Natural killer cell treated with Interleukin-12 subunit alpha and Interleukin-12 subunit beta and Interleukin-15 and Interleukin-18, amount 100 ng/mL, for 72 hours (primary cell): ENCODE data around the gene SERPINE3. TPM values are rescaled to one million over a fixed set of nuclear protein-coding genes. Genes with fewer than 3 reads are reported as not detected.

Experiments used
- ATAC-seq, 2 donors: fragments of 150-1000 bp; cut with Tn5 transposase in 1 of 2; sonication (Bioruptor Pico), chemical (Tn5 transposase) in 1 of 2; 2 replicates each; pipeline ENCODE4 v1.10.0; 2021
- DNase-seq: peaks from one replicate; pipeline ENCODE4 v3.0.0; 2022; ENCODE audit warnings: low spot score
- H3K27ac Mint-ChIP-seq, 2 donors: 1 replicate in 1 of 2; 2 replicates in 1 of 2; pipeline ENCODE4 v1.8.0; 2022; ENCODE audit warnings: mixed read lengths in 2 of 2, mild to moderate bottlenecking in 1 of 2, moderate library complexity in 1 of 2
- H3K27me3 Mint-ChIP-seq, 2 donors: 1 replicate in 1 of 2; 2 replicates in 1 of 2; pipeline ENCODE4 v1.8.0; 2022; ENCODE audit warnings: mixed read lengths in 2 of 2
- H3K36me3 Mint-ChIP-seq: one replicate; pipeline ENCODE4 v1.8.0; 2022; ENCODE audit warnings: mixed read lengths
- H3K4me1 Mint-ChIP-seq, 2 donors: 1 replicate in 1 of 2; 2 replicates in 1 of 2; pipeline ENCODE4 v1.8.0; 2022; ENCODE audit warnings: low read depth in 2 of 2, mixed read lengths in 2 of 2, mild to moderate bottlenecking in 1 of 2
- H3K4me3 Mint-ChIP-seq: one replicate; pipeline ENCODE4 v1.8.0; 2022; ENCODE audit warnings: mixed read lengths
- H3K9me3 Mint-ChIP-seq: 2 replicates; pipeline ENCODE4 v1.8.0; 2022; ENCODE audit warnings: mixed read lengths
- total RNA-seq, 2 donors: library from RNA; stranded (reverse); gene quantifications; one replicate each; pipeline ENCODE4 v1.2.3, GENCODE V29; 2022

SERPINE3 gene
- total RNA-seq, 2 donors from 2014 or later, result not detected

- no peaks in the 10 kb centered on the region for H3K9me3 Mint-ChIP-seq
- H3K36me3 Mint-ChIP-seq, result peaks cover 14% of the 10 kb centered on the region
- H3K27ac Mint-ChIP-seq, result no peak overlapping the region
- DNase-seq (no peak), ATAC-seq (no peak)
- no peak overlapping the region for H3K4me3 Mint-ChIP-seq
- peaks cover 3 to 4% of the 10 kb centered on the region in 2 donors for H3K4me1 Mint-ChIP-seq
- no peaks in the 10 kb centered on the region for H3K27me3 Mint-ChIP-seq
These were observed 19.9 kb downstream of the SERPINE3 start for GRCh38 chr13:51359352-51359751.

DNA sequence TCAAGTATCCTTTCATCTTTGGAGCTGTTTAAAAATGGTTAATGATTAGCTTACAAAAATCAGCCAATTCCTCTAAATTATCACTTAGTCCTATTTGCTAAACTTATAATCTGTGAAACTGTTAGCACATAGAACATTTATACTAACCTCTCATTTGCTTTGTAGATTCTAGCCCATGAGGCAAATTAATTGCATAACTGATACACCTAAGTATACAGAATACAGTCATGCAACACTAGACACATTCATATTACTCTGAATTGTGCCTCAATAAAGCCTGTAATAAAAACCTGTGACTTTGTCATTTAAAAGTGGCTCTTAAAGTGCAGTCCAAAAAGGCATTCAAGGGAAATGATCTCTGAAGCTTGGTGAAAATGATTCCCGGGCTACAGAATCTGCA lies 21.0 kb downstream of the SERPINE3 start:
- ATAC-seq (no peak), DNase-seq (no peak)
- H3K4me1 Mint-ChIP-seq, result peaks cover 4 to 7% of the 10 kb centered on the region in 2 donors
- no peaks in the 10 kb centered on the region for H3K9me3 Mint-ChIP-seq
- no peak overlapping the region for H3K4me3 Mint-ChIP-seq
- no peak overlapping the region for H3K27ac Mint-ChIP-seq
- peaks cover 18% of the 10 kb centered on the region for H3K36me3 Mint-ChIP-seq
- H3K27me3 Mint-ChIP-seq, result no peaks in the 10 kb centered on the region

DNA sequence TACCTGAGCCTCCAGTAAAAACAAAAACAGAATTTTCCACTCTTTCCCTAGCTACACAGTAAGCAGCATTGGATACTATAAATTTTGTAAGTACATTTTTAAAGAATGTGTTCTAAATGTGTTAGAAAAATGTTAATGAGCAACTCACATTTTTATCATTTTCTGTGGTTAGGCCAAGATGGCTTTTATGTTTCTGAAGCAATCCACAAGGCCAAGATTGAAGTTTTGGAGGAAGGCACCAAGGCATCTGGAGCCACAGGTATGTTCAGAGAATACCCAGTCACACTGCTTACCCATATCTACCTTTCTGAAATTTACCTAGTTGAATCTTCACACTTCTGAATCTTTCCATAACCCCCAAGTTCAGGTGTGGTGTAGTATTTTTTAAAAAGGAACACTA lies 21.6 kb downstream of the SERPINE3 start:
- ATAC-seq, result no peak
- Mint-ChIP-seq H3K4me3 (no peak overlapping the region), H3K9me3 (no peaks in the 10 kb centered on the region), H3K27ac (no peak overlapping the region), H3K4me1 (peaks cover 4 to 7% of the 10 kb centered on the region in 2 donors), H3K36me3 (peaks cover 18% of the 10 kb centered on the region), H3K27me3 (no peaks in the 10 kb centered on the region)
- DNase-seq, result no peak

GRCh38 chr13:51363625-51364024 lies 24.1 kb downstream of the SERPINE3 start:
- no peak for ATAC-seq
- H3K9me3 Mint-ChIP-seq, result no peaks in the 10 kb centered on the region
- DNase-seq, result no peak
- H3K27ac Mint-ChIP-seq, result peak overlapping the region in 1 of 2 donors; percentile 1
- H3K4me3 Mint-ChIP-seq, result no peak overlapping the region
- H3K4me1 Mint-ChIP-seq, result peaks cover 0 to 7% of the 10 kb centered on the region in 2 donors
- no peaks in the 10 kb centered on the region for H3K27me3 Mint-ChIP-seq
- H3K36me3 Mint-ChIP-seq, result peaks cover 24% of the 10 kb centered on the region

- Mint-ChIP-seq H3K27ac (no peak overlapping the region), H3K36me3 (peaks cover 29% of the 10 kb centered on the region), H3K4me1 (peaks cover 0 to 7% of the 10 kb centered on the region in 2 donors), H3K27me3 (no peaks in the 10 kb centered on the region), H3K9me3 (no peaks in the 10 kb centered on the region), H3K4me3 (no peak overlapping the region)
- ATAC-seq (no peak), DNase-seq (no peak)
These were observed 25.0 kb downstream of the SERPINE3 start for GRCh38 chr13:51364404-51365008.

DNA sequence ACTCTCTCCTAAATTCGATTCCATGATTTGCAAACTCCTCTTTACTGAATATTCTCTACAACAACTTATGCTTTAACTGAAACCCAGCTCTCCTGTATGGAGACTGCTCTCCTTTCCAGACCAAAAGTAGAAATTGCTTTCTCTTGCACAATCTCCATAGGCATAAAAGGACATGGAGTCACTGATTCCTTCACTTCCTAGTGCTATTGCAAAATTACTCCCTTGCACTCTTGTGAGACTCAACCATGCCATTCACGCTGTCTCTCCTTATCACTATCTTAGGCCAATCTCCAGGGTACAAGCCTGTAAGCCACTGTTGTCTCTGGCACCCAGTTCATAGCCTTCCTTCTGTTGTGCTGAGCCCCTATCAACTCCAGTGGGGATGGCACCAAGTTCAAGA lies 30.6 kb downstream of the SERPINE3 start:
- Mint-ChIP-seq H3K9me3 (no peaks in the 10 kb centered on the region), H3K27ac (no peak overlapping the region), H3K4me3 (no peak overlapping the region), H3K36me3 (peaks cover 24% of the 10 kb centered on the region), H3K27me3 (no peaks in the 10 kb centered on the region), H3K4me1 (peaks cover 5 to 6% of the 10 kb centered on the region in 2 donors)
- DNase-seq, result no peak
- no peak for ATAC-seq

GRCh38 chr13:51370811-51371210 lies 31.3 kb downstream of the SERPINE3 start:
- Mint-ChIP-seq H3K4me3 (no peak overlapping the region), H3K27me3 (no peaks in the 10 kb centered on the region), H3K4me1 (peaks cover 5 to 6% of the 10 kb centered on the region in 2 donors), H3K27ac (no peak overlapping the region), H3K9me3 (no peaks in the 10 kb centered on the region), H3K36me3 (peaks cover 24% of the 10 kb centered on the region)
- DNase-seq, result no peak
- no peak for ATAC-seq

GRCh38 chr13:51371768-51372399 lies 32.4 kb downstream of the SERPINE3 start:
- Mint-ChIP-seq H3K4me3 (no peak overlapping the region), H3K27ac (no peak overlapping the region), H3K36me3 (peaks cover 25% of the 10 kb centered on the region), H3K4me1 (peaks cover 5 to 6% of the 10 kb centered on the region in 2 donors), H3K27me3 (no peaks in the 10 kb centered on the region), H3K9me3 (no peaks in the 10 kb centered on the region)
- ATAC-seq (no peak), DNase-seq (no peak)

DNA sequence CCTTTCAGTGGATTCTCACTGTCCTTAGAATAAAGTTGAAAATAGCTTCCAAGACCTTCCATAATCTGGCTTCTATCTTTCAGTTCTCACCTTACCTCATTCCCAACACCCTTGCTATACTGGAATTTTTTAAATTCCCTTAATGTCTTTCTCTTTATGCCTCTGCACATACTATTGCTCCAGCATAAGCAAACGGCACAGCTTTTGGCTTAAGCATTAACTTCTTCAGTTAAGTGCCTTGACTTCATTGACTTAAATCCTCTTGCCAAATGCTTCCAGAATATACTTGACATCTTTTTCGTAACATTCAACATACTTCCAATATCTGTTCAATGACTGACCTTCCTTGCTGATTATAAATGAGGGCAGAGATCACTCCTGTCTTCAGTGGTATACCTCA lies 34.0 kb downstream of the SERPINE3 start:
- H3K27ac Mint-ChIP-seq, result no peak overlapping the region

DNA sequence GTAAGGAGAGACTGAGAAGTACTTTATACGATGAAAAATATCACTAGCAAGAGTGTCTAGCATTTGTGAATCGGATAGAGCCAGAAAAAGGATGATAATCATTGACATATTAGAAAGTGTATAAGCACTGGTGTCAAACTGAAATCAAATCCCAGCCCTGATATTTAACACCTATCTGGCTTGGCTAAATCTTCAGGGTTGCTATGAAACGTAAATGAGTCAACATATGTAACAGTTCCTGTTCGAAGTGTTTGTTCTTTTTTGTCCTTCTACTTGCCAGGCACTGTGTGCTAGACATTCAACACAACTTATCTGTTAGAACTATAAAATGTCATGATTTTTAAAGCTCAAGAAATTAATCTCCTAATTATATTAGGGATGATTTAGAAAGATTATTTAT lies 40.8 kb downstream of the SERPINE3 start:
- Mint-ChIP-seq H3K36me3 (peaks cover 12% of the 10 kb centered on the region), H3K4me1 (no peaks in the 10 kb centered on the region), H3K27ac (peak overlapping the region in 1 of 2 donors; percentile 50), H3K9me3 (no peaks in the 10 kb centered on the region), H3K4me3 (no peak overlapping the region), H3K27me3 (no peaks in the 10 kb centered on the region)
- DNase-seq, result no peak
- ATAC-seq, result no peak

More for the DNA sequence above, 34.0 kb downstream of the SERPINE3 start:
- no peaks in the 10 kb centered on the region for H3K9me3 Mint-ChIP-seq
- H3K36me3 Mint-ChIP-seq, result peaks cover 32% of the 10 kb centered on the region
- no peak for ATAC-seq
- H3K27me3 Mint-ChIP-seq, result no peaks in the 10 kb centered on the region
- DNase-seq, result no peak
- H3K4me1 Mint-ChIP-seq, result peaks cover 5 to 6% of the 10 kb centered on the region in 2 donors
- no peak overlapping the region for H3K4me3 Mint-ChIP-seq

DNA sequence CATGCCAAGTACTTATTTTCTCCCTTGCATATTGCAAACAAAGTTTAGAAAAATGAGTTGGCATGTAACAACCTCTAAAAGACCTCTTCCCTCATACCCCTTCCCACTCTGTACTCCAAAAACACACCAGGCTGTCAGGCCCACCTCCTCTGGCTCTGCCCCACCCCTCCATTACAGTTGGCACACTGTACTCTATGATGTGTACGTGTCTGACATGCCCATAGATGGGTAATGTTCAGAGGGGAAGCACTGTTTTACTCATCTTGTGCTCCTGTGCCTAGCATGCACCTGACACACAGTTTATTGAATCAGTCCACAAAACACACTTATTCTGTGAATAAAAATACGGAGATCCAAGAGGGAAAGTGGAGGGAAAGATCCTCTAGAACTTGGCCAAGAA lies 45.6 kb downstream of the SERPINE3 start:
- Mint-ChIP-seq H3K27me3 (no peaks in the 10 kb centered on the region), H3K4me1 (peaks cover 5% of the 10 kb centered on the region in 2 donors), H3K4me3 (no peak overlapping the region), H3K27ac (no peak overlapping the region), H3K9me3 (no peaks in the 10 kb centered on the region), H3K36me3 (no peaks in the 10 kb centered on the region)
- no peak for ATAC-seq
- DNase-seq, result no peak

DNA sequence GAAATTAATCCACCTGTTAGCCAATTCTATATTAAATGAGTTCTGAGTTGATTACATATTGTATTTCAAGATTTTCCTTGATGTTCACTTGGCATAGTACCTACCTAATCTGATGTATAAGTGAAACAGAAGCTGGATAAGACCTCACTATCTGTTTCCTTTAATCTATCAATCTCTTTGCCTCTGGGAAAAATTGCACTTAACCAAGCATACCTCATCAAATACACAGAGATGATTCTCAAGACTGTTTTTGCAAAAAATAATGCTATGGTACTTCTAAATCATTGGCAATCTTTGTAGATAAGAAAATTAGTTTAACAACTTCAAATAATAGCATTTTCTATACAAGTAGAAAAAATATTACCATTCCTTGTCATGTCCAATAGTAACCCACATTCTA lies 55.2 kb downstream of the SERPINE3 start:
- Mint-ChIP-seq H3K9me3 (no peaks in the 10 kb centered on the region), H3K4me3 (no peak overlapping the region), H3K27me3 (no peaks in the 10 kb centered on the region), H3K4me1 (peaks cover 22 to 35% of the 10 kb centered on the region in 2 donors), H3K27ac (no peak overlapping the region), H3K36me3 (no peaks in the 10 kb centered on the region)
- no peak for ATAC-seq
- DNase-seq, result no peak

GRCh38 chr13:51396352-51396751 lies 56.9 kb downstream of the SERPINE3 start:
- Mint-ChIP-seq H3K27me3 (no peaks in the 10 kb centered on the region), H3K4me1 (peaks cover 31 to 39% of the 10 kb centered on the region in 2 donors), H3K4me3 (no peak overlapping the region), H3K36me3 (no peaks in the 10 kb centered on the region), H3K9me3 (no peaks in the 10 kb centered on the region), H3K27ac (peak overlapping the region; percentile 6 to 36)
- DNase-seq, result no peak
- peak in 1 of 2 donors; percentile 74 for ATAC-seq

DNA sequence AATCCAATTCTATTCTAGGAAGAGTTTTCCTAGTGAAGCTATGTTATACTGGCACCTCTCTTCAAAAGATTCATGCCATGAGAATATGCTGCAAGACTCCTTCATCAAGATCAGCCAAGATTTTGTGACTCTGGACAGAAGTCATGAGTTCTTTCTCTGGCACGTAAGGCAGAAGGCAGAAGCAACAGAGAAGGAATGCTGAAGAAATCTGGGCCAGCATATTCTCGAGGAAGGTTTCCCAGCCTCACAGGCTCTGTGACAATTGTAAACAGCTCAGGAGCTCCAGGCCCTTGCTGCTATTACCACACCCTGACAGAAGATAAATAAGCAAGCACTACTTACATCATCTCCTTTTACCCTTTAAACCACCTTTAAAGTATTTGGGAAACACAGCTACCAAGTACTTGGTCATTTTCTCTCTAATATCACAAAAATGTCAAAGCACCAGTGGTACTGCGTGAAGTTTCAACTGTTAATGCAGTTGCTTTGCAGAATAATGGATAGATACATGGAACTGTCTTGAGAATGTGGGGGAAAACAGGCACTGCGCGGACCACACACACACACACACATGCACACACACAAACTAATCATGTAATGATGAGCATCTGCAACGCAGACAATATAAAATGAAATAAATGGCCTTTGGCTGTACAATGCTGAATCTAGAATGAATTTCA lies 57.9 kb downstream of the SERPINE3 start:
- no peaks in the 10 kb centered on the region for H3K27me3 Mint-ChIP-seq
- H3K4me1 Mint-ChIP-seq, result peaks cover 36 to 37% of the 10 kb centered on the region in 2 donors
- H3K27ac Mint-ChIP-seq, result no peak overlapping the region
- no peaks in the 10 kb centered on the region for H3K9me3 Mint-ChIP-seq
- H3K4me3 Mint-ChIP-seq, result no peak overlapping the region
- DNase-seq (no peak), ATAC-seq (no peak)
- no peaks in the 10 kb centered on the region for H3K36me3 Mint-ChIP-seq
